Measurements from ENCODE around the gene AXIN1. TPM values are rescaled to one million over a fixed set of nuclear protein-coding genes. Genes with fewer than 3 reads are reported as not detected.

Gene AXIN1
- total and polyA plus RNA-seq, 9 of the 15 experiments (the other 6 are each of a cell fraction or from before 2014, with no cell fraction given), result 0.42 to 58.0 (median 25.9) TPM

DNA sequence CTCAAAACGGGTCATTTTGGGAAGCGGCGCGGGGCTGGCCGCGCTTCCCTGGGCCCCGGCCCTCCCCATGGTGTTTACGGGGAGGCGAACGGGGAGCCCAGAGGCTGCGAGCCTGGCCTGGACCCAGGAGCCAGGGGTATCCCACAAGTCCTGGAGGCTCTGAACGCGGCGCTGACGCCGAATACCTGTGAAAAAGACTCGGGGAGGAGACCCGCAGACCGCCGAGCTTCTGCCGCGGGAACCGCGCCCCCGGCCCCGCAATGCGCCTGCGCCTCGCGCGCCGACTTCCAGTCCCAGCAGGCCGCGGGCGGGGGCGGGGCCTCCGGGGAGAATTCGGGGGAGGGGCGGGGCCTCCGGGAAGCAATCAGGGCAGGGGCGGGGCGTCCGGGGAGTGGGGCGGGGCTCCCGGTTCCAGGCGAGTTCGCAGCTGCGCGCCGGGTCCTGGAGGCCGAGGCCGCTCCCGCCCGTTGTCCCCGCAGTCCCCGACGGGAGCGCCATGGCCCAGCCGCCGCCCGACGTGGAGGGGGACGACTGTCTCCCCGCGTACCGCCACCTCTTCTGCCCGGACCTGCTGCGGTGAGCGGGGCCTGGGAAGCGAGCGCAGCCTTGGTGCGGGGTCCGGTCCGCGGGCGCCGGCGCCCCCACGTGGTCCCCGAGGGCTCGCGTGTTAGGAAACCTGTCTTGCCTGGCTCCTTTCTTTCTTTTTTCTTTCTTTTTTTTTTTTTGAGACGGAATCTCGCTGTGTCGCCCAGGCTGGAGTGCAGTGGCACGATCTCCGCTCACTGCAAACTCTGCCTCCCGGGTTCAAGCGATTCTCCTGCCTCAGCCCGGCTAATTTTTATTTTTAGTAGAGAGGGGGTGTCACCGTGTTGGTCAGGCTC lies 49.2 kb upstream of the AXIN1 start, which contains the start of gene DECR2 (continued):
- TF ChIP-seq TCFL5 (CRISPR knock-in tag; conservative IDR thresholded peaks at IDR 0.05), result no peak
- TF ChIP-seq CBX1 (IDR thresholded peaks at IDR 0.05; ENCODE audit: low read depth), result peak; percentile 69; the same call in 1 of the 2 replicates
- peak; percentile 71; the same call in 1 of the 2 replicates for TF ChIP-seq NBN (IDR thresholded peaks at IDR 0.05; ENCODE audit: low read depth)
- no peak for TF ChIP-seq XRCC4 (IDR thresholded peaks at IDR 0.05; ENCODE audit: extremely low read depth, insufficient read depth, insufficient read length)
- TF ChIP-seq FOSL1 (tag; conservative IDR thresholded peaks at IDR 0.05), result no peak
- peak; percentile 44; the same call in 1 of the 2 replicates for TF ChIP-seq ZBTB7A (IDR thresholded peaks at IDR 0.05; ENCODE audit: borderline replicate concordance, control insufficient read depth, low read depth, low read length)
- TF ChIP-seq ZNF318 (IDR thresholded peaks at IDR 0.05; ENCODE audit: borderline replicate concordance in 1 of 2, low read depth in 1 of 2), result no peak
- no peak for TF ChIP-seq HMG20B (CRISPR knock-in tag; IDR thresholded peaks at IDR 0.05)
- no peak; the same call in 1 of the 2 replicates for TF ChIP-seq STAG1 (CRISPR knock-in tag; IDR thresholded peaks at IDR 0.05; ENCODE audit: borderline replicate concordance)
- TF ChIP-seq CREB3 (tag; conservative IDR thresholded peaks at IDR 0.05; ENCODE audit: low read depth), result no peak
- no peak for TF ChIP-seq TARDBP (IDR thresholded peaks at IDR 0.05)
- TF ChIP-seq TEAD4 (IDR thresholded peaks at IDR 0.05; ENCODE audit: low read length), result no peak
- TF ChIP-seq TEAD4 (CRISPR knock-in tag; IDR thresholded peaks at IDR 0.05; ENCODE audit: borderline replicate concordance), result no peak; the same call in 1 of the 2 replicates
- TF ChIP-seq HDAC8 (tag; IDR thresholded peaks at IDR 0.05), result no peak
- TF ChIP-seq, protein P1, sequence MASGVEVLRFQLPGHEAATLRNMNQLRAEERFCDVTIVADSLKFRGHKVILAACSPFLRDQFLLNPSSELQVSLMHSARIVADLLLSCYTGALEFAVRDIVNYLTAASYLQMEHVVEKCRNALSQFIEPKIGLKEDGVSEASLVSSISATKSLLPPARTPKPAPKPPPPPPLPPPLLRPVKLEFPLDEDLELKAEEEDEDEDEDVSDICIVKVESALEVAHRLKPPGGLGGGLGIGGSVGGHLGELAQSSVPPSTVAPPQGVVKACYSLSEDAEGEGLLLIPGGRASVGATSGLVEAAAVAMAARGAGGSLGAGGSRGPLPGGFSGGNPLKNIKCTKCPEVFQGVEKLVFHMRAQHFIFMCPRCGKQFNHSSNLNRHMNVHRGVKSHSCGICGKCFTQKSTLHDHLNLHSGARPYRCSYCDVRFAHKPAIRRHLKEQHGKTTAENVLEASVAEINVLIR (CRISPR knock-in tag; IDR thresholded peaks at IDR 0.05), result no peak
- peak; percentile 63 for TF ChIP-seq TBP (optimal IDR thresholded peaks at IDR 0.05; ENCODE audit: low read depth, low read length)
- no peak for TF ChIP-seq IFI16 (CRISPR knock-in tag; IDR thresholded peaks at IDR 0.05)

Measured in K562 (cell line).